Neural cell (in vitro differentiated cells): ENCODE measurements around the gene SOX30. TPM values are rescaled to one million over a fixed set of nuclear protein-coding genes. Genes with fewer than 3 reads are reported as not detected.

ENCODE experiments used
- H2AFZ ChIP-seq: fragments of 200-600, 300-800 bp; sonication (generic), shearing (Covaris generic); 2 replicates; pipeline ENCODE4 v1.6.0; 2014; ENCODE audit warnings: low read depth, mild to moderate bottlenecking, antibody characterized with exemption, low read length, moderate library complexity
- H3F3A ChIP-seq: fragments of 200-600 bp; shearing (Covaris generic); 2 replicates; pipeline ENCODE4 v1.6.1; 2016; ENCODE audit warnings: mild to moderate bottlenecking, moderate library complexity, mixed read lengths, antibody characterized with exemption, low read length; ENCODE audit not compliant: insufficient read depth, poor library complexity, severe bottlenecking
- H3K27ac ChIP-seq: fragments of 200-600, 300-800 bp; sonication (generic), shearing (Covaris generic); 2 replicates; pipeline ENCODE4 v1.5.1; 2014; ENCODE audit warnings: mild to moderate bottlenecking, low read length, moderate library complexity
- H3K27me3 ChIP-seq: fragments of 300-800, 200-600 bp; sonication (generic), shearing (Covaris generic); 2 replicates; pipeline ENCODE4 v1.6.0; 2014; ENCODE audit warnings: mild to moderate bottlenecking, low read depth, low read length, moderate library complexity; ENCODE audit not compliant: insufficient read depth
- H3K36me3 ChIP-seq: fragments of 300-800, 200-600 bp; sonication (generic), shearing (Covaris generic); 2 replicates; pipeline ENCODE4 v1.5.1; 2014; ENCODE audit warnings: mild to moderate bottlenecking, antibody characterized with exemption, low read length, moderate library complexity; ENCODE audit not compliant: insufficient read depth
- H3K4me2 ChIP-seq: fragments of 300-800, 200-600 bp; sonication (generic), shearing (Covaris generic); 2 replicates; pipeline ENCODE4 v1.6.0; 2014; ENCODE audit warnings: mild to moderate bottlenecking, low read length
- H3K4me3 ChIP-seq: fragments of 300-800, 200-600 bp; sonication (generic), shearing (Covaris generic); 2 replicates; pipeline ENCODE4 v1.5.1; 2014; ENCODE audit warnings: mild to moderate bottlenecking, low read length, moderate library complexity
- H3K79me2 ChIP-seq: fragments of 200-600 bp; shearing (Covaris generic); replicated peaks from 2 replicates; pipeline ENCODE4 v1.6.0; 2014; ENCODE audit warnings: mild to moderate bottlenecking, low read length, moderate library complexity; ENCODE audit not compliant: insufficient read depth
- H3K9ac ChIP-seq: fragments of 300-800, 200-600 bp; sonication (generic), shearing (Covaris generic); 2 replicates; pipeline ENCODE4 v1.6.1; 2016; ENCODE audit warnings: mild to moderate bottlenecking, low read length, mixed read lengths
- H3K9me2 ChIP-seq: fragments of 200-600 bp; shearing (Covaris generic); 2 replicates; pipeline ENCODE4 v1.6.1; 2016; ENCODE audit warnings: mild to moderate bottlenecking, low read length, mixed read lengths; ENCODE audit not compliant: insufficient read depth
- H3K9me3 ChIP-seq: fragments of 200-600, 300-800 bp; sonication (generic), shearing (Covaris generic); 2 replicates; pipeline ENCODE4 v1.6.1; 2016; ENCODE audit warnings: mild to moderate bottlenecking, mixed run types, low read length, moderate library complexity, mixed read lengths
- H4K20me1 ChIP-seq: fragments of 200-600 bp; shearing (Covaris generic); 2 replicates; pipeline ENCODE4 v1.6.1; 2016; ENCODE audit warnings: mild to moderate bottlenecking, mixed run types; ENCODE audit not compliant: insufficient read depth
- EP300 ChIP-seq: fragments of 450-650 bp; conservative IDR thresholded peaks from 2 replicates; pipeline ENCODE4 v1.6.1; 2014; ENCODE audit warnings: antibody characterized with exemption, mild to moderate bottlenecking, moderate library complexity; ENCODE audit not compliant: poor library complexity, severe bottlenecking
- EZH2 ChIP-seq: fragments of 200-600, 300-800 bp; shearing (Covaris generic), sonication (generic); IDR thresholded peaks from 2 replicates; pipeline ENCODE4 v1.6.1; 2014; ENCODE audit warnings: antibody characterized with exemption, low read length, borderline replicate concordance, mild to moderate bottlenecking; ENCODE audit not compliant: insufficient read depth, poor library complexity, severe bottlenecking
- MXI1 ChIP-seq: fragments of 450-650 bp; conservative IDR thresholded peaks from 2 replicates; pipeline ENCODE4 v1.6.1; 2014; ENCODE audit warnings: antibody characterized with exemption, mild to moderate bottlenecking; ENCODE audit not compliant: poor library complexity, severe bottlenecking
- POLR2AphosphoS5 ChIP-seq: IDR thresholded peaks from 2 replicates; pipeline ENCODE4 v1.6.1; 2012
- RAD21 ChIP-seq: fragments of 450-650 bp; conservative IDR thresholded peaks from 2 replicates; pipeline ENCODE4 v1.6.1; 2014; ENCODE audit warnings: antibody characterized with exemption, mild to moderate bottlenecking, moderate library complexity
- SMC3 ChIP-seq: fragments of 450-650 bp; conservative IDR thresholded peaks from 2 replicates; pipeline ENCODE4 v1.6.1; 2014; ENCODE audit warnings: antibody characterized with exemption, mild to moderate bottlenecking, moderate library complexity; ENCODE audit not compliant: poor library complexity
- TAF1 ChIP-seq: IDR thresholded peaks from 2 replicates; pipeline ENCODE4 v1.6.1; 2012; ENCODE audit warnings: low read depth
- polyA plus RNA-seq: library from polyadenylated mRNA; depleted of rRNA; stranded (reverse); fragments of >200 nt; gene quantifications from 2 replicates; pipeline ENCODE4 v1.2.3, GENCODE V29; 2014
- TF ChIP-seq, protein P1 (sequence below): fragments of 450-650 bp; IDR thresholded peaks from 2 replicates; pipeline ENCODE4 v1.5.1; 2014; ENCODE audit warnings: antibody characterized with exemption, mild to moderate bottlenecking, moderate library complexity; ENCODE audit not compliant: poor library complexity, severe bottlenecking
- TF ChIP-seq, protein P2 (sequence below): IDR thresholded peaks from 2 replicates; pipeline ENCODE4 v1.6.1; 2012; ENCODE audit warnings: borderline replicate concordance

The SOX30 gene
- polyA plus RNA-seq, 1 donor from 2014 or later = not detected

DNA sequence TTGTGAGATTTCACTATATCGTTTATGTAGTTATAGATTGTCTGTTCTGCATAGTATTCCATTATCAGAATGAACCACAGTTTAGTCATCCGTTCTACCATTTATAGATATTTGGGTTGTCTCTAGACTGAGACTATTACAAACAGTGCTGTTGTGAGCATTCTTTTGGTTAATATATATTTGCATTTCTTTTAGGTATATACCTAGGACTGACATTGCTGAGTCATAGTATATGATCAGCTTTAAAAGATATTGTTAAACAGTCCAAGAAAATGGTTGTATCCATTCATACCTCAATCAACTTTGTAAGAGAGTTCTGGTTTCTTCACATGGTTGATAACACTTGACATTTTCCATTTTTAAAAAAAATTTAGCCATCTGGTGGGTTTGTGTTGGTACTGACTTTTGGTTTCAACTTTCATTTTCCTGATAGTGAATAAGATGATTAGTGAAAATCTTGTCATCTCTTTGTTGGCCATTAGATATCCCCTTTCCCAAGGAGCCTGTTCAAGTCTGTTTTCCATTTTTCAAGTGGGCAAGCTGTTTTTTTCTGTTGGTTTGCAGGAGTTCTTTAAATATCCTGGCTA, 53.8 kb downstream of the SOX30 start:
- H3K9me2 ChIP-seq = no peaks in the 10 kb centered on the region
- TF ChIP-seq EZH2 (no peak), SMC3 (no peak), POLR2AphosphoS5 (no peak), RAD21 (no peak), EP300 (no peak), MXI1 (no peak), TAF1 (no peak)
- TF ChIP-seq, protein P1, sequence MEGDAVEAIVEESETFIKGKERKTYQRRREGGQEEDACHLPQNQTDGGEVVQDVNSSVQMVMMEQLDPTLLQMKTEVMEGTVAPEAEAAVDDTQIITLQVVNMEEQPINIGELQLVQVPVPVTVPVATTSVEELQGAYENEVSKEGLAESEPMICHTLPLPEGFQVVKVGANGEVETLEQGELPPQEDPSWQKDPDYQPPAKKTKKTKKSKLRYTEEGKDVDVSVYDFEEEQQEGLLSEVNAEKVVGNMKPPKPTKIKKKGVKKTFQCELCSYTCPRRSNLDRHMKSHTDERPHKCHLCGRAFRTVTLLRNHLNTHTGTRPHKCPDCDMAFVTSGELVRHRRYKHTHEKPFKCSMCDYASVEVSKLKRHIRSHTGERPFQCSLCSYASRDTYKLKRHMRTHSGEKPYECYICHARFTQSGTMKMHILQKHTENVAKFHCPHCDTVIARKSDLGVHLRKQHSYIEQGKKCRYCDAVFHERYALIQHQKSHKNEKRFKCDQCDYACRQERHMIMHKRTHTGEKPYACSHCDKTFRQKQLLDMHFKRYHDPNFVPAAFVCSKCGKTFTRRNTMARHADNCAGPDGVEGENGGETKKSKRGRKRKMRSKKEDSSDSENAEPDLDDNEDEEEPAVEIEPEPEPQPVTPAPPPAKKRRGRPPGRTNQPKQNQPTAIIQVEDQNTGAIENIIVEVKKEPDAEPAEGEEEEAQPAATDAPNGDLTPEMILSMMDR = no peak
- TF ChIP-seq, protein P2, sequence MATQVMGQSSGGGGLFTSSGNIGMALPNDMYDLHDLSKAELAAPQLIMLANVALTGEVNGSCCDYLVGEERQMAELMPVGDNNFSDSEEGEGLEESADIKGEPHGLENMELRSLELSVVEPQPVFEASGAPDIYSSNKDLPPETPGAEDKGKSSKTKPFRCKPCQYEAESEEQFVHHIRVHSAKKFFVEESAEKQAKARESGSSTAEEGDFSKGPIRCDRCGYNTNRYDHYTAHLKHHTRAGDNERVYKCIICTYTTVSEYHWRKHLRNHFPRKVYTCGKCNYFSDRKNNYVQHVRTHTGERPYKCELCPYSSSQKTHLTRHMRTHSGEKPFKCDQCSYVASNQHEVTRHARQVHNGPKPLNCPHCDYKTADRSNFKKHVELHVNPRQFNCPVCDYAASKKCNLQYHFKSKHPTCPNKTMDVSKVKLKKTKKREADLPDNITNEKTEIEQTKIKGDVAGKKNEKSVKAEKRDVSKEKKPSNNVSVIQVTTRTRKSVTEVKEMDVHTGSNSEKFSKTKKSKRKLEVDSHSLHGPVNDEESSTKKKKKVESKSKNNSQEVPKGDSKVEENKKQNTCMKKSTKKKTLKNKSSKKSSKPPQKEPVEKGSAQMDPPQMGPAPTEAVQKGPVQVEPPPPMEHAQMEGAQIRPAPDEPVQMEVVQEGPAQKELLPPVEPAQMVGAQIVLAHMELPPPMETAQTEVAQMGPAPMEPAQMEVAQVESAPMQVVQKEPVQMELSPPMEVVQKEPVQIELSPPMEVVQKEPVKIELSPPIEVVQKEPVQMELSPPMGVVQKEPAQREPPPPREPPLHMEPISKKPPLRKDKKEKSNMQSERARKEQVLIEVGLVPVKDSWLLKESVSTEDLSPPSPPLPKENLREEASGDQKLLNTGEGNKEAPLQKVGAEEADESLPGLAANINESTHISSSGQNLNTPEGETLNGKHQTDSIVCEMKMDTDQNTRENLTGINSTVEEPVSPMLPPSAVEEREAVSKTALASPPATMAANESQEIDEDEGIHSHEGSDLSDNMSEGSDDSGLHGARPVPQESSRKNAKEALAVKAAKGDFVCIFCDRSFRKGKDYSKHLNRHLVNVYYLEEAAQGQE = no peak
- H3F3A ChIP-seq = no peaks in the 10 kb centered on the region
- H3K36me3 ChIP-seq = no peaks in the 10 kb centered on the region
- no peaks in the 10 kb centered on the region for H4K20me1 ChIP-seq
- H3K27ac ChIP-seq = no peak overlapping the region
- no peak overlapping the region for H2AFZ ChIP-seq
- H3K4me2 ChIP-seq = no peak overlapping the region
- no peak overlapping the region for H3K9ac ChIP-seq
- no peaks in the 10 kb centered on the region for H3K79me2 ChIP-seq
- H3K27me3 ChIP-seq = no peaks in the 10 kb centered on the region
- no peak overlapping the region for H3K4me3 ChIP-seq
- no peaks in the 10 kb centered on the region for H3K9me3 ChIP-seq

DNA sequence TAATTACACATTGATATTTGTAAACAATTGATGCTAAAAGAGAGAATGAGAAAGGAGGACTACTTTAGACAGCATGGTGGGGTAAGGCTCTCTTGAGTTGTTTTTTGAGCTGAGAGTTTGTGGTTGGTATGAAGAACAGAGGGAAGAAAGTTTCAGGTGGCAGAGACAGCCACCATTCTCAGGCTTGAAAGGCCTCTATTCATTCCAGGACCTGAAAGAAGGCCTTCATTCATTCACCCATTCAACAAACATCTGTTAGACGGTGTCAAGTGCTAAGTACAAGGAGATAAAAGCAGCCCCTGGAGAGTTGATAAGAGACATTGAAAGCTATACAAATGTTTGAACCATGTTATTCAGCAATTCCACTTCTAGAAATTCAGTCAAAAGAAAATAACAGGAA, 55.0 kb downstream of the SOX30 start:
- H3K36me3 ChIP-seq = no peaks in the 10 kb centered on the region
- no peaks in the 10 kb centered on the region for H4K20me1 ChIP-seq
- H3K27me3 ChIP-seq = no peaks in the 10 kb centered on the region
- no peaks in the 10 kb centered on the region for H3F3A ChIP-seq
- no peak overlapping the region for H2AFZ ChIP-seq
- TF ChIP-seq EZH2 = no peak
- no peak for TF ChIP-seq RAD21
- TF ChIP-seq EP300 = no peak
- TF ChIP-seq, protein P1 = no peak
- TF ChIP-seq TAF1 = no peak
- TF ChIP-seq SMC3 = no peak
- TF ChIP-seq, protein P2 = no peak
- no peak for TF ChIP-seq MXI1
- no peak for TF ChIP-seq POLR2AphosphoS5
- H3K79me2 ChIP-seq = no peaks in the 10 kb centered on the region
- H3K27ac ChIP-seq = no peak overlapping the region
- no peaks in the 10 kb centered on the region for H3K9me3 ChIP-seq
- no peak overlapping the region for H3K4me2 ChIP-seq
- no peaks in the 10 kb centered on the region for H3K9me2 ChIP-seq
- H3K9ac ChIP-seq = no peak overlapping the region
- no peak overlapping the region for H3K4me3 ChIP-seq
